Measurements from ENCODE around the gene GLB1L.

DNA sequence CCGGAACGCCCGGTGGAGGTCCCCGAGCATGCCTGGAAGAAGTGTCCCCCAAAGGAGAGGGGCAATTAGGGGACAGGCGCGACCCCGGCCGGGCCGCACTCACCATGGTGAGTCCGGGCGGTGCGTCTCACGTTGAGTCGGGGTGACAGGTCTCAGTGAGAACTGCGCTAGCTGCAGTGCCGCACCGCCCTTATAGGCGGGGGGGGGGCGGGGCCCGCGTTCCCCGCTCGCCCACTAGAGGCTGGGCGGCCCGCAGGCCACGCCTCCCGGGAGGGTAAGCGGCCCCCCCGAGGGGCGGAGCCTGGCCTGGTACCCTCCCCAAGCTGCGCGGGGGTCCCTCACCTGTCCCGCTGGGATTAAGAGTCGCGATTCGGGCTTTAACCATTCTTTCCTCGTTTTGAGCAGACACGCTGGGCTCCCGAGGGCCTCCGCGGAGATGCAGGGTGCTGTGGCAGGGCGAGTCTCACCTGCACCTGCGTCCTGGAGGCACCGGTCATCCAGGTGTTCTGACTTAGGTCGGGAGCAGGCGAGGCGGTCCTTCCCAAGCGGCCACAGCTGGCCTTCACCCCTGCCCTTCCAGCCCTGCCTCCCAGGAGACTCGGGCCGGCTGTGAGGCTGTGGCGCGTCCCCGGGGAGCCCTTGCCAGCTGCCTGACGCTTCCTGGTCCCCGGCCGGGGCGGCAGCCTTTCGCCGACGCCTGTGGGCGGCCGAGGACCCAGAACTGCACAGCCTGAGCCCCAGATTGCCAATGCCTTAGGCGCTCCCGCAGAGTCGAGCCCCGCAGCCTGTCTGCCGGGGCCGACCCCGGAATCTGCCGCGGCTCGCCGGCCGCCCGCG is 8.7 kb upstream of the GLB1L start, which contains the start of gene TUBA4A:
- TF ChIP-seq ZNF232 (CRISPR knock-in tag; IDR thresholded peaks at IDR 0.05) (no peak), ZNF263 (CRISPR knock-in tag; IDR thresholded peaks at IDR 0.05; ENCODE audit: low read depth) (no peak), SP1 (CRISPR knock-in tag; conservative IDR thresholded peaks at IDR 0.05) (peak; percentile 93), NR2C2 (CRISPR knock-in tag; IDR thresholded peaks at IDR 0.05) (no peak), ZBTB21 (CRISPR knock-in tag; IDR thresholded peaks at IDR 0.05; ENCODE audit: borderline replicate concordance) (no peak), HMGXB4 (CRISPR knock-in tag; IDR thresholded peaks at IDR 0.05) (no peak), ESRRA (CRISPR knock-in tag; IDR thresholded peaks at IDR 0.05; ENCODE audit: borderline replicate concordance) (no peak), RELA (CRISPR knock-in tag; IDR thresholded peaks at IDR 0.05; ENCODE audit: borderline replicate concordance) (no peak)
- TF ChIP-seq, protein P1, sequence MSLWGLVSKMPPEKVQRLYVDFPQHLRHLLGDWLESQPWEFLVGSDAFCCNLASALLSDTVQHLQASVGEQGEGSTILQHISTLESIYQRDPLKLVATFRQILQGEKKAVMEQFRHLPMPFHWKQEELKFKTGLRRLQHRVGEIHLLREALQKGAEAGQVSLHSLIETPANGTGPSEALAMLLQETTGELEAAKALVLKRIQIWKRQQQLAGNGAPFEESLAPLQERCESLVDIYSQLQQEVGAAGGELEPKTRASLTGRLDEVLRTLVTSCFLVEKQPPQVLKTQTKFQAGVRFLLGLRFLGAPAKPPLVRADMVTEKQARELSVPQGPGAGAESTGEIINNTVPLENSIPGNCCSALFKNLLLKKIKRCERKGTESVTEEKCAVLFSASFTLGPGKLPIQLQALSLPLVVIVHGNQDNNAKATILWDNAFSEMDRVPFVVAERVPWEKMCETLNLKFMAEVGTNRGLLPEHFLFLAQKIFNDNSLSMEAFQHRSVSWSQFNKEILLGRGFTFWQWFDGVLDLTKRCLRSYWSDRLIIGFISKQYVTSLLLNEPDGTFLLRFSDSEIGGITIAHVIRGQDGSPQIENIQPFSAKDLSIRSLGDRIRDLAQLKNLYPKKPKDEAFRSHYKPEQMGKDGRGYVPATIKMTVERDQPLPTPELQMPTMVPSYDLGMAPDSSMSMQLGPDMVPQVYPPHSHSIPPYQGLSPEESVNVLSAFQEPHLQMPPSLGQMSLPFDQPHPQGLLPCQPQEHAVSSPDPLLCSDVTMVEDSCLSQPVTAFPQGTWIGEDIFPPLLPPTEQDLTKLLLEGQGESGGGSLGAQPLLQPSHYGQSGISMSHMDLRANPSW (CRISPR knock-in tag; conservative IDR thresholded peaks at IDR 0.05; ENCODE audit: low read depth): no peak
- TF ChIP-seq, protein P2, sequence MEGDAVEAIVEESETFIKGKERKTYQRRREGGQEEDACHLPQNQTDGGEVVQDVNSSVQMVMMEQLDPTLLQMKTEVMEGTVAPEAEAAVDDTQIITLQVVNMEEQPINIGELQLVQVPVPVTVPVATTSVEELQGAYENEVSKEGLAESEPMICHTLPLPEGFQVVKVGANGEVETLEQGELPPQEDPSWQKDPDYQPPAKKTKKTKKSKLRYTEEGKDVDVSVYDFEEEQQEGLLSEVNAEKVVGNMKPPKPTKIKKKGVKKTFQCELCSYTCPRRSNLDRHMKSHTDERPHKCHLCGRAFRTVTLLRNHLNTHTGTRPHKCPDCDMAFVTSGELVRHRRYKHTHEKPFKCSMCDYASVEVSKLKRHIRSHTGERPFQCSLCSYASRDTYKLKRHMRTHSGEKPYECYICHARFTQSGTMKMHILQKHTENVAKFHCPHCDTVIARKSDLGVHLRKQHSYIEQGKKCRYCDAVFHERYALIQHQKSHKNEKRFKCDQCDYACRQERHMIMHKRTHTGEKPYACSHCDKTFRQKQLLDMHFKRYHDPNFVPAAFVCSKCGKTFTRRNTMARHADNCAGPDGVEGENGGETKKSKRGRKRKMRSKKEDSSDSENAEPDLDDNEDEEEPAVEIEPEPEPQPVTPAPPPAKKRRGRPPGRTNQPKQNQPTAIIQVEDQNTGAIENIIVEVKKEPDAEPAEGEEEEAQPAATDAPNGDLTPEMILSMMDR (IDR thresholded peaks at IDR 0.05): no peak
- TF ChIP-seq, protein P3, sequence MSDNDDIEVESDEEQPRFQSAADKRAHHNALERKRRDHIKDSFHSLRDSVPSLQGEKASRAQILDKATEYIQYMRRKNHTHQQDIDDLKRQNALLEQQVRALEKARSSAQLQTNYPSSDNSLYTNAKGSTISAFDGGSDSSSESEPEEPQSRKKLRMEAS (CRISPR knock-in tag; IDR thresholded peaks at IDR 0.05): no peak
- TF ChIP-seq, protein P4, sequence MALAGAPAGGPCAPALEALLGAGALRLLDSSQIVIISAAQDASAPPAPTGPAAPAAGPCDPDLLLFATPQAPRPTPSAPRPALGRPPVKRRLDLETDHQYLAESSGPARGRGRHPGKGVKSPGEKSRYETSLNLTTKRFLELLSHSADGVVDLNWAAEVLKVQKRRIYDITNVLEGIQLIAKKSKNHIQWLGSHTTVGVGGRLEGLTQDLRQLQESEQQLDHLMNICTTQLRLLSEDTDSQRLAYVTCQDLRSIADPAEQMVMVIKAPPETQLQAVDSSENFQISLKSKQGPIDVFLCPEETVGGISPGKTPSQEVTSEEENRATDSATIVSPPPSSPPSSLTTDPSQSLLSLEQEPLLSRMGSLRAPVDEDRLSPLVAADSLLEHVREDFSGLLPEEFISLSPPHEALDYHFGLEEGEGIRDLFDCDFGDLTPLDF (CRISPR knock-in tag; IDR thresholded peaks at IDR 0.05): no peak
- TF ChIP-seq, protein P5, sequence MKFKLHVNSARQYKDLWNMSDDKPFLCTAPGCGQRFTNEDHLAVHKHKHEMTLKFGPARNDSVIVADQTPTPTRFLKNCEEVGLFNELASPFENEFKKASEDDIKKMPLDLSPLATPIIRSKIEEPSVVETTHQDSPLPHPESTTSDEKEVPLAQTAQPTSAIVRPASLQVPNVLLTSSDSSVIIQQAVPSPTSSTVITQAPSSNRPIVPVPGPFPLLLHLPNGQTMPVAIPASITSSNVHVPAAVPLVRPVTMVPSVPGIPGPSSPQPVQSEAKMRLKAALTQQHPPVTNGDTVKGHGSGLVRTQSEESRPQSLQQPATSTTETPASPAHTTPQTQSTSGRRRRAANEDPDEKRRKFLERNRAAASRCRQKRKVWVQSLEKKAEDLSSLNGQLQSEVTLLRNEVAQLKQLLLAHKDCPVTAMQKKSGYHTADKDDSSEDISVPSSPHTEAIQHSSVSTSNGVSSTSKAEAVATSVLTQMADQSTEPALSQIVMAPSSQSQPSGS (CRISPR knock-in tag; IDR thresholded peaks at IDR 0.05; ENCODE audit: borderline replicate concordance, low read depth): no peak

Measured in WTC11 (cell line).